GM18951 (cell line): Measurements from ENCODE around the gene GMDS.

Experiments used
- POLR2A ChIP-seq: IDR thresholded peaks from 4 replicates; pipeline ENCODE4 v1.6.1; 2011; ENCODE audit warnings: mild to moderate bottlenecking; ENCODE audit not compliant: insufficient read length, insufficient read depth; ENCODE audit errors: extremely low read depth
- in situ Hi-C: fragments of 300-500 bp; cut with MboI; formaldehyde crosslinking; loops from one replicate; pipeline ENCODE4 v1.12.0; 2022; ENCODE audit warnings: low sequenced_read_pairs, mixed read lengths, inconsistent platforms; ENCODE audit not compliant: unreplicated experiment

Gene GMDS

DNA sequence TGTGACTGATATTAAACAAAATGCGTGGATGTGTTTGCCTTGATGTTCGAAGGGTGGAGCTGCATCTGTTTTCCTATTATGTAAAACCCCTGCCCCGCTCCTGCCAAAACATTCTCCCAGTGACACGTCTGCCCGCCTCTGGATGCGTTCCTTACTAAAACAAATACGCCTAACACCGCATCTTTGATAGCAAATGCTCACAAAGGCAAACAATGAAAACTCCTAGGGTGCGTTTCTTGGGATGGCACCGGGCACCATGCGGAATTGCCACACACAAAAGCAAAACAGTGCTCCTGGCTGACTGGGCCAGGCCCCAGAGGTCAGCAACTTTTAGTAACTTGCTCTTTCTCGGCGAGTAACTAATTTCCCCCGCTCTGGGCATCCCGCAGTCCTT, 644.6 kb downstream of the GMDS start:
- no peak for TF ChIP-seq POLR2A
- in situ Hi-C loops, result loop anchor here (10.0 to 25.0 kb wide), 2 partner anchors 504 to 587 kb away; no protein-coding TSS in a partner anchor

GRCh38 chr6:1600063-1600763, 645.2 kb downstream of the GMDS start:
- no peak for TF ChIP-seq POLR2A
- in situ Hi-C loops, result loop anchor here (10.0 to 25.0 kb wide), 2 partner anchors 505 to 587 kb away; no protein-coding TSS in a partner anchor

DNA sequence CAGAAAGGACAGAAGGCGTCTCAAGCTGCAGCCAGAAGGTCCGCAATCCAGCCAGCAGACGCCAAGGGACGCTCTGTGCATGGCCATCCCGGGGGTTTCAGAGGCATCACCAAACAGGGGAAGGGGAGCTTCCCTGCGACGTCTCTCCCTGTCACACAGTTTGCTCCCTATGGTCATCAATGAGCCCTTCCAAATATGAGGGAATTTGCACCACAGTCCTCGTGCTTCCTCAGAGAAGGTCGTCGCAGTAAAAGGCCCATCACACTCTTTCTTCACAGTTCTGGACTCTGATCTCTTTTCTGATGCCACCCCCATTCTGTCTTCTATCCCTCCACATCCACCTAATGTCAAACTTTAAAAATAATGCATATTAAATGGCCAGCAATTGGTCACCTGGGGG, 645.9 kb downstream of the GMDS start:
- TF ChIP-seq POLR2A, result no peak
- in situ Hi-C loops, result loop anchor here (25.0 kb wide), 2 partner anchors 738 to 1038 kb away; no protein-coding TSS in a partner anchor

GRCh38 chr6:1598886-1599285, 646.5 kb downstream of the GMDS start:
- in situ Hi-C loops, result loop anchor here (25.0 kb wide), 2 partner anchors 738 to 1038 kb away; no protein-coding TSS in a partner anchor
- no peak for TF ChIP-seq POLR2A

GRCh38 chr6:1598433-1598832, 647.0 kb downstream of the GMDS start:
- in situ Hi-C loops, result loop anchor here (25.0 kb wide), 2 partner anchors 739 to 1039 kb away; no protein-coding TSS in a partner anchor
- no peak for TF ChIP-seq POLR2A

DNA sequence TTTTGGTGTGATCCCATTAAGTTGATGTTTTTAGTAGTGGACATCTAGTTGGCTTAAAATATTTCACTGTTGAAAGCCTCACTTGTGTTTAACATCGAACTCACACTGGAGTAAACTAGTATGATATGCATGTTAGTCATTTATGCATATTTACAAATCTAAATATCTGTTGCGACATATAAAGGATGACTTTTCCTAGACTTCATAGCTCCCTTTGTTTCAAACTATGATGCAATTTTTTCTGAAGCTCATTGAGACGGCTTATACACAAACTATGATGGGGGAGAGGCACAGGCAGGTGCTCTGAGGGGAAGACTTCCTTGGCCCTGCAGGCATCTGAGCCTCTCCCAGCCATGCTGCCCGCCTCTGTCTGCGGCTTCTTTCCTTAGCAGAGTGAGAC, 647.5 kb downstream of the GMDS start:
- in situ Hi-C loops, result loop anchor here (25.0 kb wide), 2 partner anchors 739 to 1039 kb away; no protein-coding TSS in a partner anchor

GRCh38 chr6:1597121-1597744, 648.2 kb downstream of the GMDS start:
- in situ Hi-C loops, result loop anchor here (25.0 kb wide), 2 partner anchors 740 to 1040 kb away; no protein-coding TSS in a partner anchor

More for the DNA sequence above, 647.5 kb downstream of the GMDS start:
- no peak for TF ChIP-seq POLR2A

GRCh38 chr6:1596088-1596852, 649.1 kb downstream of the GMDS start:
- no peak for TF ChIP-seq POLR2A
- in situ Hi-C loops, result loop anchor here (25.0 kb wide), 2 partner anchors 741 to 1041 kb away; no protein-coding TSS in a partner anchor

More at GRCh38 chr6:1597121-1597744, 648.2 kb downstream of the GMDS start:
- TF ChIP-seq POLR2A, result no peak

DNA sequence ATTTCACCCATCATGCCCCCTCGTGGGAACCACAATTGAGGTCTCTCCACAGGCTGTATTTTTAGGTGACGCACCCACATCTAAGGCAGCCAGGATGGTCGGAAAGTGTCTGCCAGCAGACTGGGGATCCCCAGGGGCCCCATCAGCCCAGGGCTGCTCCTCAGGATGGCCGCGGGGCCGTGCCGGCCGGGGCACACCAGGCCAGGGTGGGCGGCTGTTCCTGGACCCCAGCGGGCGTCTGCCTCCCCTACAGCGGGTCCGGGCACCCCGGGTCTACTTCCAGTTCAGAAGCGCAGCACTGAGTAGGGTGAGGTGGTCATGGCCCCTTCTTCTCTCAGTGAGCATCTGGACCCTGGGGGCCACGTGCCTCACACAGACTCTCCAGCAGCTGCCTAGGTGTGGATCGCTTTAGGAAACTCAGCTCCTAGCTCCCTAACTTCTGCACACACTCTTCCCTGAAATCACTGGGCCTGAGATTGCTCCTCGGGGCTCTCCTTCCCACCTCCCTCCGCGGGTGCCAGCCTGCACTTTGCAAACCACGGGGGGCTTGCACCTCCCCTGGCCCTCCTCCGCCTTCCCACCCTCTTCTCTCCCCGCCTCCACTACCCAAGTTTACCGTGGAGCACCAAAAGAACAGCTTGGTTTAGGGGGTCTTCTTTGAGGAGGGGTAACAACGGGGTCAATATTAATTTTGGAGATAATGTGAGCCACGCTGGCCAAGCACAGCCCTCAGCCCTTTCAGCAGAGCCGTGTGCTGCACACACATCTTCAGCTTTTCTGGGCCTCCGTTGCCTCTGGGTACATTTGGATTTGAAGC, 649.9 kb downstream of the GMDS start:
- no peak for TF ChIP-seq POLR2A
- in situ Hi-C loops, result loop anchor here (25.0 kb wide), 2 partner anchors 742 to 1042 kb away; no protein-coding TSS in a partner anchor

DNA sequence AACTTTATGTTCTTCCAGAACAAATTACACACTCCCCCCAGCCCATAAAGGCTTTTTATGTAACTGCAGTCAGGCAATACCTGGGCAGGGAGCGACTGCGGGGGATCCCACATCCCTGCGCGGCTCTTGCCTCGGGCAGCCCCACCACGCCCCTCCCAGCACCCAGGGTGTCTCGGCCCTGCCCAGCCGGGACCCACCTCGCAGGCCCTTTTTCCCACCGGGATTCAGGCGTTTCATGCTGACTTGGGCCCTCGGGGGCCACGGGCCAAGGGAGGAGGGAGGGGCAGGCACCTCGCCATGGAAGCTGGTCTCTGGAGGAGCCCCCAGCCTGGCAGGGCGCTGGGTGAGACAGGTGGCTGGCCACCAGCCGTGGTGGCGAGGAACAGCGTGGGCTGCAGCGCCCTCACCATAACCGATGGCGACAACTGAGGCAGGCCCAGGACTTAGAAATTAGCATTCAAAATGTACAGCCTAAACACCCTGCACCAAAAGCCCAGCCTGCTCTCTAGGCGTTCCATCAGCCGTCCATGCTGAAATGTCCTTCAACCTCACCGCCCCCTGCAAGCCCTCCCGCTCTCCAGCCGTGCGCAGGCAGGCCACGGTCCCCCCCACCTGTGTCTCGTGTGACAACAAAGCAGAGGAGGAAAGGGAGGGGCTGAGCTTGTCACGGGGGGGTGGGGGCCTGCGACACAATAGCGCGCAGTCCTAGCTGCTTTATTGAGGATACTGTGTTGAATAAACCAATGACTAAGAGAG, 650.8 kb downstream of the GMDS start:
- in situ Hi-C loops, result loop anchor here (25.0 kb wide), 2 partner anchors 743 to 1043 kb away; no protein-coding TSS in a partner anchor
- TF ChIP-seq POLR2A, result no peak

DNA sequence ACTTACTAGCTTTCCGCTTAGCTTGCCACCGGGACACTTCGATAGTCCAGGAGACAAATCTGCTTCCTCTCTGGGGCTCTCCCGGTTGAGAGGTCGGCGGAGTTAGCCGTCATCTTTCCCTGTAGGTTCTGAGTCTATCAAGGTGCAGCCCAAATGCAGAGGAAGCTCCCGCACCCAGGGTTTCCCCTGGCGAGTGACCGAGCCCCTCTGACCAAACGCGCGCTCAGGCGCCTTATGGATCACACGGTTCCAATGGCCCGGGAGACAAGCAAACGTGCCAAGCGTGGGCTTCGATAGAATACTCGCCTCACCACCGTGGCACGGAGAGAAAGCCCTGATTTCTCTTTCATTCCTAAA, 651.5 kb downstream of the GMDS start:
- in situ Hi-C loops, result loop anchor here (25.0 kb wide), 2 partner anchors 743 to 1043 kb away; no protein-coding TSS in a partner anchor
- TF ChIP-seq POLR2A, result no peak
